SK-N-MC (cell line): ENCODE data around the gene TNIK.
"Not testable (repeated sequence)": the region's sequence is repeated elsewhere in the genome, so short reads cannot be mapped to it uniquely, and the experiment has no call there.

Experiments
- DNase-seq: peaks from one replicate; pipeline ENCODE4 v3.0.0-alpha.2; 2011; ENCODE audit warnings: low read depth, low spot score
- H3K27ac ChIP-seq: fragments of 200-600 bp; sonication (generic); 2 replicates; pipeline ENCODE4 v1.5.1; 2016; ENCODE audit warnings: mixed run types
- H3K36me3 ChIP-seq: fragments of 200-600 bp; sonication (generic); 2 replicates; pipeline ENCODE4 v1.6.1; 2017; ENCODE audit warnings: antibody characterized with exemption, low read length, mixed read lengths; ENCODE audit not compliant: insufficient read depth
- H3K4me3 ChIP-seq: fragments of 200-600 bp; sonication (generic); 2 replicates; pipeline ENCODE4 v1.5.1; 2016
- H3K9ac ChIP-seq: fragments of 200-600 bp; sonication (generic); 2 replicates; pipeline ENCODE4 v1.8.0; 2017; ENCODE audit warnings: mixed run types, mixed read lengths; ENCODE audit not compliant: insufficient read length
- H3K9me3 ChIP-seq: fragments of 200-600 bp; sonication (generic); 2 replicates; pipeline ENCODE4 v1.6.1; 2017; ENCODE audit warnings: low read depth, mild to moderate bottlenecking, antibody characterized with exemption, low read length, moderate library complexity, mixed read lengths
- EZH2 ChIP-seq: fragments of 200-600 bp; sonication (generic); IDR thresholded peaks from one replicate; pipeline ENCODE4 v1.6.1; 2017; ENCODE audit warnings: antibody characterized with exemption
- FOXP2 ChIP-seq: optimal IDR thresholded peaks from 2 replicates; pipeline ENCODE3; 2011; ENCODE audit warnings: mild to moderate bottlenecking, moderate library complexity; ENCODE audit not compliant: insufficient read depth; ENCODE audit errors: extremely low read length, control extremely low read depth
- POLR2AphosphoS5 ChIP-seq: IDR thresholded peaks from 2 replicates; pipeline ENCODE4 v1.6.1; 2012; ENCODE audit warnings: mild to moderate bottlenecking, low read depth, low read length, borderline replicate concordance

Gene TNIK

DNA sequence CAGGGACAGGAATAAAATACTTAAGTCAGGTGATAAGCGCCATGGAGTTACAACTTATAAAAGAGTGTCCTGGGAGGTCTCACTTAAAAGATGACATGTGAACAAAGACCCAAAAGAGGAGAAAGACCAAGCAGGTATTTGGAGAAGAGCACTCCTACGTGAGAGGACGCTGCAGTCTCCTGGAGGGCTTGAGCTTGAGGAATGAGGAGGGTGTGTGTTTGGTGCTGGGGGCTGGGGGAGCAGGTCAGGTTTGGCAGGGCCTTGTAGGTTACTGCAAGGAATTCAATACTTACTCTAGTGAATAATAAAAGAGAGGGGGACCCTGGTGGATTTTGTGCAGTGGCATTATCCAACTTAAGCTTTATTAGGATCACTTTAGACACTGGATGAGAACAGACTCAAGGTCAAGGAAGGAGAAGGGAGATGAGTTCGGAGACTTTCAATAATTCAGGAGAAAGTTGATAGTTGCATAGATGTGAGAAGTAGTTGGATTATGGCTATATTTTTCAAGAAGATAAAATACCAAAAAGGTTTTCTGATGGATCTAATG lies 32.4 kb downstream of the TNIK start:
- Histone ChIP-seq H3K9me3 (no peaks in the 10 kb centered on the region), H3K4me3 (no peak overlapping the region), H3K36me3 (no peaks in the 10 kb centered on the region), H3K9ac (no peak overlapping the region), H3K27ac (no peak overlapping the region)
- TF ChIP-seq POLR2AphosphoS5 = no peak
- TF ChIP-seq EZH2 = no peak
- TF ChIP-seq FOXP2 = no peak
- DNase-seq = no peak

DNA sequence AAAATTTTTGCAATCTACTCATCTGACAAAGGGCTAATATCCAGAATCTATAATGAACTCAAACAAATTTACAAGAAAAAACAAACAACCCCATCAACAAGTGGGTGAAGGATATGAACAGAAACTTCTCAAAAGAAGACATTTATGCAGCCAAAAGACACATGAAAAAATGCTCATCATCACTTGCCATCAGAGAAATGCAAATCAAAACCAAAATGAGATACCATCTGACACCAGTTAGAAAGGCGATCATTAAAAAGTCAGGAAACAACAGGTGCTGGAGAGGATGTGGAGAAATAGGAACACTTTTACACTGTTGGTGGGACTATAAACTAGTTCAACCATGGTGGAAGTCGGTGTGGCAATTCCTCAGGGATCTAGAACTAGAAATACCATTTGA lies 36.1 kb downstream of the TNIK start:
- not testable (repeated sequence) for H3K4me3 ChIP-seq, H3K9ac ChIP-seq, H3K36me3 ChIP-seq, DNase-seq, H3K9me3 ChIP-seq, H3K27ac ChIP-seq

DNA sequence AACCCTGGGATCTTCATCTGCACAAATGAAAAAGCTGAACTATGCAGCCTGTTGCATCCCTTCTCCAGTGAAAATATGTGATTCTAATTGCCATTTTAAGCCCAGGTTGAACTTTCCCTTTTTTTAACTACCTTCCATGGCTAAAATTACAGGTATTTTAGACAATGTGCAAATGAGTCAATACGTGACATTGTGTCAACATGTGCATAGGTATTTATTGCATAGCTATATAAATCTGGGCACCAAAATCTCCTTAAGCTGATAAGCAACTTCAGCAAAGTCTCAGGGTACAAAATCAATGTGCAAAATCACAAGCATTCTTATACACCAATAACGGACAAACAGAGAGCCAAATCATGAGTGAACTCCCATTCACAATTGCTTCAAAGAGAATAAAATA lies 37.4 kb downstream of the TNIK start:
- H3K36me3 ChIP-seq, H3K9me3 ChIP-seq, DNase-seq, H3K9ac ChIP-seq, H3K4me3 ChIP-seq, H3K27ac ChIP-seq: not testable (repeated sequence)

DNA sequence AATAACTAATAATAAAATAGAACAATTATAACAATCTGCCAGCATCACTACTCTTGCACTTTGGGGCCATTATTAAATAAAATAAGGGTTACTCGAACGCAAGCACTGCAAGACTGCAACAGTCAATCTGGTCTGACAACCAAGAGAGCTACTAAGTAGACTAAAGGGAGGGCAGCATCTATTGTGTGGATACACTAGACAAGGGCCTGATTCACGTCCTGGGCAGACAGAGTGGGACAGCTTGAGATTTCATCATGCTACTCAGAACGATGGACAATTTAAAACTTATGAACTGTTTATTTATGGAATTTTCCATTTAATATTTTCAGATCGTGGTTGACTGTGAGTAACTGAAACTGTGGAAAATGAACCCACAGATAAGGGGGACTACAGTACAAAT lies 39.5 kb downstream of the TNIK start:
- TF ChIP-seq EZH2 (no peak), FOXP2 (no peak), POLR2AphosphoS5 (no peak)
- Histone ChIP-seq H3K27ac (no peak overlapping the region), H3K4me3 (no peak overlapping the region)

DNA sequence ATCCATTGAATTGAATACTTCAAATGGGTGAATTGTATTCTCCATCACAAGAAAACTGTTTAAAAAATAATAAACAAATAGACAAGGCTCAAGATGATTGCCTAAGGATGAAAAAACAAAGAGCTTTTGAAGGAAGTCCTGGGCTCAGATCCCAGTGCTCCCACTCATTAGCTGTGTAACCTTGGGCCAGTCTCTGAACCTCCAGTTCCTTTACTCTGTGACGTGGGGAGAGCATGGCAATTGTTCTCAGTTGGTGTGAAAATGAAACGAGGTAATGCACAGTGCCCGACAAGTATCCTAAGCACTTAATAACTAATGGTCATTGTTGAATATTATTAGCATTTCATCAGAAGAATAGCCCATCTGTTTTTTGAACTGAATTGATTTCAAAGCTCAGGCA lies 40.7 kb downstream of the TNIK start:
- TF ChIP-seq FOXP2 = no peak
- no peak for TF ChIP-seq POLR2AphosphoS5
- TF ChIP-seq EZH2 = no peak

More for the DNA sequence above, 39.5 kb downstream of the TNIK start:
- no peak for DNase-seq
- H3K9ac ChIP-seq = no peak overlapping the region
- no peaks in the 10 kb centered on the region for H3K9me3 ChIP-seq
- H3K36me3 ChIP-seq = no peaks in the 10 kb centered on the region

DNA sequence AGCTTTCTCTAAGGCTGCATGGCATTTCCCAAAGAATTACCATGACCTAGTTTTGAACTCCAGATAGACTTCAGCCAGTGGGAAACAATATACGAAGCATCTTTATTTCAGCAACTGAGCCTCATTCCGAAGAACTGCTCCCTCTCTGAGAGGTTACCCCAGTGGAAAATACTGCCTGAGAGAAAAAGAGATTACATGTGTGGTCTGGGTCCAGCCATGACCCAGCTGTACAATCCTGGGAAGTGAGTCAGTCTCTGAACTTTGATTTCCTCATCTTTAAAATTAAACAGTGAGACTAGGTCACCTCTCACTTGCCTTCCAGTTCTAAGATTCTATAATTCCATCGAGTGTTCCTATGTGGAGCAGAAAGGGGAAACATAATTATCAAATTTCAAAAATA lies 42.4 kb downstream of the TNIK start:
- H3K9ac ChIP-seq = no peak overlapping the region
- H3K27ac ChIP-seq = no peak overlapping the region
- no peaks in the 10 kb centered on the region for H3K36me3 ChIP-seq
- no peak for TF ChIP-seq FOXP2
- no peak for TF ChIP-seq POLR2AphosphoS5
- TF ChIP-seq EZH2 = no peak
- no peak overlapping the region for H3K4me3 ChIP-seq
- H3K9me3 ChIP-seq = no peaks in the 10 kb centered on the region
- DNase-seq = no peak

More for the DNA sequence above, 40.7 kb downstream of the TNIK start:
- Histone ChIP-seq H3K36me3 (no peaks in the 10 kb centered on the region), H3K9me3 (no peaks in the 10 kb centered on the region), H3K9ac (no peak overlapping the region), H3K27ac (no peak overlapping the region), H3K4me3 (no peak overlapping the region)
- no peak for DNase-seq

DNA sequence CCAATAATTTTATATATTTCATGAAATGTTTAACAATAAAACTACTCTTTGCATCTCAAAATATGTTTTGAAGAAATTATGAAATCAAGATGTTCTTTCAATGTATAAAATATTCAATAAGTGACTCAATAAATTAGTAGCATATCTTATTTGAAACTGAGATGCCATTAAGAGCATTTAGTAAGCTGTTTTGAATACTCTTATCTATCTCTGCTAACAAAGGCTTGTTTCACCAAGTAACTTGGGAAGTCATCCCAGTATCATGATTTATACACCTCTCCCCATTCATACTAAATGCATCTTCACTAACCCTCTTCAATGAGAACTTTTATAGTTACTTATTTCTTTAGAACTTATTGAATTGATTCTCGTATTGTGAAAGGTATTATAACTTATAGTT lies 43.1 kb downstream of the TNIK start:
- Histone ChIP-seq H3K9me3 (no peaks in the 10 kb centered on the region), H3K4me3 (no peak overlapping the region), H3K9ac (no peak overlapping the region), H3K27ac (no peak overlapping the region), H3K36me3 (no peaks in the 10 kb centered on the region)
- TF ChIP-seq EZH2 (no peak), FOXP2 (no peak), POLR2AphosphoS5 (no peak)
- no peak for DNase-seq

DNA sequence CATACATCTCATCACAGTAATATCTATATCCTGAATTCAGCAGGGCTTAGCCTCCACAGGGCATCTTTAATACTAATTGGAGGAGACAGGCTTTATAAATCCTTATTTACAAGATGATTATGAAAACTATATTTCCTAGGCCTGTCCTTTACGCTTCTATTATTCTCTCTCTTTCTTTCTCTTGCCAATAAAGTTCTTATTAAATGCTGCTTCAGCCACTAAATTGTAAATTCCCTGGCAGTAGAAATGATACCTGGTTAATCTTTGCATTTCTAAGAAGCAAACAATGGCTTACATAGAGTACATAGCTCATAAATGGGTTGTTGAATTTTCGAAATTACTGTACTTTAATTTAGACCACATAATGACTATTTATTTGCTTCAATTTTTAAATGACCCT lies 43.5 kb downstream of the TNIK start:
- H3K9me3 ChIP-seq = no peaks in the 10 kb centered on the region
- no peak for DNase-seq
- no peak for TF ChIP-seq EZH2
- no peak for TF ChIP-seq POLR2AphosphoS5
- no peak for TF ChIP-seq FOXP2
- H3K4me3 ChIP-seq = no peak overlapping the region
- no peak overlapping the region for H3K9ac ChIP-seq
- H3K36me3 ChIP-seq = no peaks in the 10 kb centered on the region
- H3K27ac ChIP-seq = no peak overlapping the region

DNA sequence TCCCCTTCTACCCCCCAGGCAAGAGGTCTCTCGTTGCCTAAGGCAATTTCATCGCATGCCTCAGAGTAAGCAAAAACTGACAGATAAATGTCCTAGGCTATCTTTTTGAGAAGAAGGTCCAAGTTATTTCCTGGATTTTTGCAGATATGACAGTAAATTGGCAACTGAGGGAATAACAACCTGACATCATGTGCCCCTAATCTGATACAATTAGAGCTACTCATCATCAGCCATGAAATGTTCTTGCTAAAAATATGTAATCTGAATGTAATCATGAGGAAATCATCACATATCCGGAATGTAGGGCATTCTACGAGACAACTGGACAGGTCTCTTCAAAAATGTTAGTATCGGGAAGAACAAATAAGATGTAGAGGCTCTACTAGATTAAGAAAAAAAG lies 44.1 kb downstream of the TNIK start:
- no peak overlapping the region for H3K27ac ChIP-seq
- H3K4me3 ChIP-seq = no peak overlapping the region
- H3K36me3 ChIP-seq = no peaks in the 10 kb centered on the region
- no peaks in the 10 kb centered on the region for H3K9me3 ChIP-seq
- H3K9ac ChIP-seq = no peak overlapping the region
- DNase-seq = no peak
- TF ChIP-seq EZH2 (no peak), FOXP2 (no peak), POLR2AphosphoS5 (no peak)
